Renal cortical epithelial cell (primary cell): ENCODE measurements around the gene APRT. TPM values are rescaled to one million over a fixed set of nuclear protein-coding genes. Genes with fewer than 3 reads are reported as not detected.
"Not testable (repeated sequence)": the region's sequence is repeated elsewhere in the genome, so short reads cannot be mapped to it uniquely, and the experiment has no call there.

Source experiments
- DNase-seq: peaks from one replicate; pipeline ENCODE4 v3.0.0-alpha.2; 2011; ENCODE audit warnings: low read depth
- total RNA-seq: library from RNA; depleted of rRNA; stranded (reverse); fragments of >200 nt; gene quantifications from 2 replicates; pipeline ENCODE4 v1.2.3, GENCODE V29; 2014

APRT gene
- total RNA-seq, 1 donor from 2014 or later: 55.4 TPM

- DNase-seq: peak; percentile 31
Observed at GRCh38 chr16:88772871-88773811, 38.6 kb downstream of the APRT start.

GRCh38 chr16:88771781-88772180 lies 39.9 kb downstream of the APRT start:
- DNase-seq: not testable (repeated sequence)

- DNase-seq: no peak
Observed at GRCh38 chr16:88771294-88771772, 40.4 kb downstream of the APRT start.

GRCh38 chr16:88770461-88771293 lies 41.1 kb downstream of the APRT start:
- DNase-seq: peak; percentile 81

- DNase-seq: peak; percentile 30
Observed at GRCh38 chr16:88769617-88770460, 41.9 kb downstream of the APRT start.

GRCh38 chr16:88768071-88768783 lies 43.5 kb downstream of the APRT start:
- peak; percentile 36 for DNase-seq

- no peak for DNase-seq
Observed at GRCh38 chr16:88767546-88768070, 44.1 kb downstream of the APRT start.

GRCh38 chr16:88766975-88767374 lies 44.8 kb downstream of the APRT start:
- DNase-seq: no peak

GRCh38 chr16:88764913-88765349 lies 46.8 kb downstream of the APRT start:
- DNase-seq: peak; percentile 68

- no peak for DNase-seq
Observed at GRCh38 chr16:88764080-88764479, 47.6 kb downstream of the APRT start.

- peak; percentile 68 for DNase-seq
Observed at GRCh38 chr16:88763502-88764053, 48.1 kb downstream of the APRT start.

- no peak for DNase-seq
Observed at GRCh38 chr16:88762941-88763340, 48.8 kb downstream of the APRT start.

- DNase-seq: no peak
Observed at GRCh38 chr16:88762258-88762870, 49.4 kb downstream of the APRT start.

- no peak for DNase-seq
Observed at GRCh38 chr16:88761830-88762229, 49.9 kb downstream of the APRT start.

GRCh38 chr16:88761143-88761534 lies 50.6 kb downstream of the APRT start:
- DNase-seq: no peak

GRCh38 chr16:88760424-88761142 lies 51.1 kb downstream of the APRT start:
- peak; percentile 34 for DNase-seq

GRCh38 chr16:88759976-88760350 lies 51.8 kb downstream of the APRT start:
- no peak for DNase-seq
